GM19238 (cell line): ENCODE data around the gene DIP2C.

Experiments
- DNase-seq: peaks from one replicate; pipeline ENCODE4 v3.0.0; 2011; ENCODE audit warnings: low spot score; ENCODE audit not compliant: insufficient read length

The DIP2C gene

GRCh38 chr10:677750-678661, 11.5 kb downstream of the DIP2C start:
- DNase-seq = no peak

- DNase-seq = no peak
Measured at GRCh38 chr10:677038-677437, 12.4 kb downstream of the DIP2C start.

GRCh38 chr10:676178-676577, 13.3 kb downstream of the DIP2C start:
- no peak for DNase-seq

- DNase-seq = no peak
Measured at GRCh38 chr10:675532-675931, 13.9 kb downstream of the DIP2C start.

GRCh38 chr10:673492-673891, 16.0 kb downstream of the DIP2C start:
- DNase-seq = no peak

- no peak for DNase-seq
Measured at GRCh38 chr10:672992-673391, 16.5 kb downstream of the DIP2C start.

- DNase-seq = no peak
Measured at GRCh38 chr10:672203-672602, 17.3 kb downstream of the DIP2C start.

- DNase-seq = no peak
Measured at GRCh38 chr10:670990-671389, 18.5 kb downstream of the DIP2C start.

GRCh38 chr10:670038-670437, 19.4 kb downstream of the DIP2C start:
- no peak for DNase-seq

- no peak for DNase-seq
Measured at GRCh38 chr10:668786-669485, 20.5 kb downstream of the DIP2C start.

- DNase-seq = no peak
Measured at GRCh38 chr10:667602-668143, 21.8 kb downstream of the DIP2C start.

- no peak for DNase-seq
Measured at GRCh38 chr10:667096-667495, 22.4 kb downstream of the DIP2C start.

GRCh38 chr10:666237-667012, 23.0 kb downstream of the DIP2C start:
- DNase-seq = no peak

- DNase-seq = no peak
Measured at GRCh38 chr10:665579-666091, 23.8 kb downstream of the DIP2C start.

GRCh38 chr10:664893-665292, 24.6 kb downstream of the DIP2C start:
- no peak for DNase-seq

- DNase-seq = no peak
Measured at GRCh38 chr10:664301-664700, 25.2 kb downstream of the DIP2C start.

- DNase-seq = no peak
Measured at GRCh38 chr10:663831-664251, 25.6 kb downstream of the DIP2C start.

- no peak for DNase-seq
Measured at GRCh38 chr10:663466-663751, 26.1 kb downstream of the DIP2C start.

- DNase-seq = no peak
Measured at GRCh38 chr10:662686-663465, 26.6 kb downstream of the DIP2C start.

- DNase-seq = no peak
Measured at GRCh38 chr10:662223-662605, 27.3 kb downstream of the DIP2C start.
